Psoas muscle (tissue), 8 donors: ENCODE data around the gene PPM1H. TPM values are rescaled to one million over a fixed set of nuclear protein-coding genes. Genes with fewer than 3 reads are reported as not detected.

ENCODE experiments used
- ATAC-seq, 4 donors: fragments of 200-7000 bp; cut with Tn5 transposase; one replicate each; pipeline ENCODE4 v1.9.1; 2020; ENCODE audit warnings: moderate library complexity in 3 of 4, mild to moderate bottlenecking in 2 of 4
- DNase-seq, 2 donors: peaks; one replicate each; pipeline ENCODE4 v3.0.0-alpha.2; 2020
- H3K27ac ChIP-seq: fragments of 200-600 bp; one replicate; pipeline ENCODE4 v1.8.0; 2022
- H3K27me3 ChIP-seq, 3 donors: fragments of 200-600 bp in 1 of 3; one replicate each; pipeline versions ENCODE4 v1.6.1 to v1.8.0; 2013 to 2022; ENCODE audit warnings: low read length in 2 of 3, mild to moderate bottlenecking in 2 of 3, moderate library complexity in 1 of 3; ENCODE audit not compliant: insufficient read depth in 3 of 3
- H3K36me3 ChIP-seq, 2 donors: fragments of 200-600 bp in 1 of 2; one replicate each; pipeline versions ENCODE4 v1.6.1 to v1.8.0; 2013 to 2022; ENCODE audit warnings: low read depth in 1 of 2, mild to moderate bottlenecking in 1 of 2, moderate library complexity in 1 of 2; ENCODE audit not compliant: insufficient read depth in 1 of 2
- H3K4me1 ChIP-seq: fragments of 200-600 bp; one replicate; pipeline ENCODE4 v1.8.0; 2022
- H3K4me3 ChIP-seq: fragments of 200-600 bp; one replicate; pipeline ENCODE4 v1.8.0; 2022; ENCODE audit warnings: mild to moderate bottlenecking
- H3K9me3 ChIP-seq: fragments of 200-600 bp; one replicate; pipeline ENCODE4 v1.8.0; 2022
- WGBS, 3 donors: extraction: QIAGEN DNeasy Blood & Tissue Kit; methylation state at CpG; one replicate each; pipeline versions ENCODE4 v1.1.6 to v1.1.7; 2013; 5-methylcytosine and 5-hydroxymethylcytosine counted together
- intact Hi-C, 2 donors: fragments of 100-400 bp; cut with DNase I; formaldehyde crosslinking; loops; one replicate each; pipeline versions ENCODE4 v1.11.0 to v1.14.2; 2022
- polyA plus RNA-seq, 3 donors: library from polyadenylated mRNA; stranded (reverse); fragments of 200-250 nt; gene quantifications; one replicate each; pipeline ENCODE4 v1.2.3, GENCODE V29; 2013
- total RNA-seq, 4 donors: library from RNA; stranded (reverse); fragmentation: NEBNext Ultra II Directional in 2 of 4; extraction: Animal tissue kit (Norgen Biotek cat#: 25700) in 2 of 4; gene quantifications; one replicate each; pipeline versions ENCODE4 v1.2.1 to v1.2.4, GENCODE V29; 2021 to 2023
- TF ChIP-seq, protein P1 (sequence below): fragments of 200-600 bp; IDR thresholded peaks from one replicate; pipeline ENCODE4 v1.8.0; 2022; ENCODE audit warnings: antibody characterized with exemption
- donor health status: healthy with polysubstance abuse.
- donor health status: DM: no; HTN: no; CAD: no; lungs with moderate emphysema.
- donor health status: Bipolar disorder and iron deficiency.
- donor health status: healthy.
- donor health status: DM: yes; HTN: yes; CAD: no.
- donor health status: DM: no; HTN: no; CAD: no.
- donor health status: DM: no; HTN: no; CAD: no.
- donor health status: DM: yes; HTN: yes; CAD: no.

Gene PPM1H
- total and polyA plus RNA-seq, 7 donors = 0.65 to 4.3 (median 1.8) TPM

DNA sequence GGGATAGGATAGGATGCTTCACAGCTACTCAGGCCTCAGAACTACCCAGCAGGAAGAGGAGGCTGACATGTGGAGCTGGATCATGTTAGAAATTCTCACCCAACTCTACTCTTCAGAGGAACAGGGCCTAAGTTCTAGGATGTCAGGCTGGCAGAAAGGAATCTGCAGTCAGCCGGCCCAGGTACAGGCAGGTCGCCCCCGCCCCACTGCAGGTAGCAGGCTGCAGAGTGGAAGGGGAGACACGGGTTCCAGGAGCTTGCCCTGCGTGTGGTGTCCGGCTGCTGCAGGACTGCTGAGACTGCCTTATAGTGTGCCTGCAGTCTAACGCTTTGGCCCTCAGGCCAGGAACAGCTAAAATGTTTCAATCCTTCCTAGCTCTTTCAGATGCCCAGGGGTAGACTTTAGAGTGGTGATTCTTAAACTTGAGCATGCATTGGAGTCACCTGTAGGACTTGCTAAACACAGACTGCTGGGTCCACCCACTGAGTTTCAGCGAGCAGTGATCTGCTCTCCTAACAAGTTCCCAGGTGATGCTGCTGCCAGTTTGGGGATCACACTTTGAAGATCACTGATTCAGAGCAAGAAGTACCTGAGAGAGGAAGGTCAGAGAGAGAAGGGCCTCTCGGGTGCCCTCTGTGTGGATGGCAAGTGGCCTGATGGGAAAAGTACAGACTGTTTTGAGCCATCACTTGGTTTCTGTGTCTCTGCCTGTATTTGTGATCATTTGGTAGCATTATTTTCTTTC, 153.6 kb downstream of the PPM1H start:
- ATAC-seq = no peak
- Histone ChIP-seq H3K4me3 (no peak overlapping the region), H3K27ac (no peak overlapping the region), H3K36me3 (no peaks in the 10 kb centered on the region), H3K4me1 (no peaks in the 10 kb centered on the region), H3K27me3 (no peaks in the 10 kb centered on the region), H3K9me3 (no peaks in the 10 kb centered on the region)
- TF ChIP-seq, protein P1, sequence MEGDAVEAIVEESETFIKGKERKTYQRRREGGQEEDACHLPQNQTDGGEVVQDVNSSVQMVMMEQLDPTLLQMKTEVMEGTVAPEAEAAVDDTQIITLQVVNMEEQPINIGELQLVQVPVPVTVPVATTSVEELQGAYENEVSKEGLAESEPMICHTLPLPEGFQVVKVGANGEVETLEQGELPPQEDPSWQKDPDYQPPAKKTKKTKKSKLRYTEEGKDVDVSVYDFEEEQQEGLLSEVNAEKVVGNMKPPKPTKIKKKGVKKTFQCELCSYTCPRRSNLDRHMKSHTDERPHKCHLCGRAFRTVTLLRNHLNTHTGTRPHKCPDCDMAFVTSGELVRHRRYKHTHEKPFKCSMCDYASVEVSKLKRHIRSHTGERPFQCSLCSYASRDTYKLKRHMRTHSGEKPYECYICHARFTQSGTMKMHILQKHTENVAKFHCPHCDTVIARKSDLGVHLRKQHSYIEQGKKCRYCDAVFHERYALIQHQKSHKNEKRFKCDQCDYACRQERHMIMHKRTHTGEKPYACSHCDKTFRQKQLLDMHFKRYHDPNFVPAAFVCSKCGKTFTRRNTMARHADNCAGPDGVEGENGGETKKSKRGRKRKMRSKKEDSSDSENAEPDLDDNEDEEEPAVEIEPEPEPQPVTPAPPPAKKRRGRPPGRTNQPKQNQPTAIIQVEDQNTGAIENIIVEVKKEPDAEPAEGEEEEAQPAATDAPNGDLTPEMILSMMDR = no peak
- DNase-seq = no peak
- intact Hi-C loops = no loop called here
- 95% methylated on average over 9 of the region's 9 CpGs for WGBS, 3 donors

DNA sequence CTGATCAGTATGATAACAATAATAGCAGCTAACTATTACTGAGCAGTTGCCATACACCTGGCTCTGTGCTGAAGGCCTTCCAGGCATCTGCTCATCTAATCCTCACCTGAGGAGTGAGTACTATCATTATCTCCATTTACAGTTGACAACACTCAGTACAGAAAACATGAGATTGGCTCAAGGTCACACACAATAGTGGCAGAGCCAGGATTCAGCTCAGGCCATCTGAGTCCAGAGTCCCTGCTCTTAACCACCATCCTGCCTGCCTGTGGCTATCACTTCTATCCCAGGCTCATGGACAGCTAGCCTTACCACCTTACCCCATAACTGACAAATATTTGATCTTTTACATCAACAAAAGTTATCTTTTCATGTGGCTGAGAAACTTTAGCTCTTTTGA, 155.5 kb downstream of the PPM1H start:
- TF ChIP-seq, protein P1 = no peak
- ATAC-seq = no peak
- intact Hi-C loops = no loop called here

DNA sequence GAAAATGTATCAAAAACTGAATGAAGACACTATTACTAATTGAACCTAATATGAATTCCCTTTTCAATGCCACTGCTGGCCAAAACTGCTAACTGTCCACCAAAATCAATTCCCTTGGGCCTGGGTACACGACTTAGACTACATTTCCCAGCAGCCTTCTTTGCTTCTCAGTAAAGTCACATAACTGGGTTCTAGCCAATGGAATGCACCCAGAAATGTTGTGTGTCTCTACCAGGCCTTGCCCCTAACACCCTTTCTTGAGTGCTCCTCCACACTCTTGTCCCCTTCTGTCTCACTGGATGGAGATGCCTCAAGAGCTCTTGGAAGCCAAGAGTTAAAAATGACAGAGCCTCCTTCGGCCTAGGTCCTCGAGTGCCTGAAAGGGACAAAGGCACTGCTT, 156.8 kb downstream of the PPM1H start:
- Histone ChIP-seq H3K4me1 (no peaks in the 10 kb centered on the region), H3K9me3 (no peaks in the 10 kb centered on the region), H3K27ac (no peak overlapping the region), H3K27me3 (no peaks in the 10 kb centered on the region), H3K4me3 (no peak overlapping the region), H3K36me3 (no peaks in the 10 kb centered on the region)
- intact Hi-C loops = no loop called here
- WGBS, 3 donors = 88 to 98% (median 93%) methylated on average over 3 of the region's 3 CpGs
- TF ChIP-seq, protein P1 = no peak
- ATAC-seq (no peak), DNase-seq (no peak)

More for the DNA sequence above, 155.5 kb downstream of the PPM1H start:
- Histone ChIP-seq H3K27me3 (no peaks in the 10 kb centered on the region), H3K9me3 (no peaks in the 10 kb centered on the region), H3K4me3 (no peak overlapping the region), H3K36me3 (no peaks in the 10 kb centered on the region), H3K27ac (no peak overlapping the region), H3K4me1 (no peaks in the 10 kb centered on the region)
- DNase-seq = no peak

DNA sequence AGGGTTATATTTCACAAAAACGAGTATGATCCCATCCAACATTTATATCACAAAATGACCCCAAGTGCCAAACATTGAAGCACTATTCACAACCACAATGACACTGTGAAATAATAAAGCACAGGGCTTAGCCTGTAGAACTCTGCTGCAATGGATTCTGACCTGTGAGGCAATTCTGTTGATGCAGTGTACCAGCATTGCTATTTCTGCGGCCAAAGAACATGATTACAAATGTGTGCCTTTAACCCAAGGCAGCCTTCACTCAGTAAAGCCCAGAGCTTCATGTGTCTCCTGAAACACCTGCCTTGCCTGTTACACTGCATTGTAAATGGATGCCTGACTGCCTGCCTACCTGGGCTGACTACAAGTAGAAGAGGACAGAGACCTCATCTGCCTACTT, 158.0 kb downstream of the PPM1H start:
- H3K4me3 ChIP-seq = no peak overlapping the region
- H3K4me1 ChIP-seq = no peaks in the 10 kb centered on the region
- H3K9me3 ChIP-seq = no peaks in the 10 kb centered on the region
- WGBS, 3 donors = 87 to 90% (median 88%) methylated on average over 2 of the region's 2 CpGs
- no peak for DNase-seq
- ATAC-seq = no peak
- H3K36me3 ChIP-seq = no peaks in the 10 kb centered on the region
- TF ChIP-seq, protein P1 = no peak
- no peak overlapping the region for H3K27ac ChIP-seq
- H3K27me3 ChIP-seq = no peaks in the 10 kb centered on the region
- intact Hi-C loops = no loop called here

DNA sequence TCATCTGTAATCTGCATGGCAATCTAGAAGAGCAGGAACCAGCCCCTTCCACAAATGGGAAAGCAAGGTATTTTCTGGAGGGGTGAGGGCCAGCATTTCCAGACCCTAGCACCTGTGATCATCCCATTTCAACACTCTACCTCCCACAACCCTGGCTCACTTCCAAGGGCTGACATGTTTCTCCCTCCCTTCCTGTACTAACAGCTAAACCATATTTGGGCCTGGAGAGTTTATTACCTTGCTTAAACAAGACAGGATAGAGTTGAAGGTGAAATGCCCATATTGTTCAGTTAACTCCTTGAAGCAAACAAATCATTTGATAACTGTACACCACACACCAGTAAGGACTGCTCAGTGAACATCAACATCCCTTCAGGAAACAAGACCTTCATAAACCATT, 158.4 kb downstream of the PPM1H start:
- intact Hi-C loops = no loop called here
- H3K4me1 ChIP-seq = no peaks in the 10 kb centered on the region
- H3K9me3 ChIP-seq = no peaks in the 10 kb centered on the region
- no peak for DNase-seq
- no peak for ATAC-seq
- no peak overlapping the region for H3K27ac ChIP-seq
- no peak overlapping the region for H3K4me3 ChIP-seq
- H3K36me3 ChIP-seq = no peaks in the 10 kb centered on the region
- TF ChIP-seq, protein P1 = no peak
- no peaks in the 10 kb centered on the region for H3K27me3 ChIP-seq
